HepG2 (cell line): ENCODE results near the gene KRABD2.

ENCODE experiments used
- ATF3 ChIP-seq: sonication (generic); formaldehyde crosslinking; IDR thresholded peaks from 2 replicates; pipeline ENCODE4 v1.4.0; 2020; ENCODE audit warnings: missing genetic modification reagents
- CREB3 ChIP-seq: sonication (generic); formaldehyde crosslinking; IDR thresholded peaks from 2 replicates; pipeline ENCODE4 v1.5.0; 2020; ENCODE audit warnings: missing genetic modification reagents
- DDIT3 ChIP-seq: sonication (generic); formaldehyde crosslinking; IDR thresholded peaks from 2 replicates; pipeline ENCODE4 v1.4.0; 2020; ENCODE audit warnings: mild to moderate bottlenecking, missing genetic modification reagents
- GATAD2A ChIP-seq: IDR thresholded peaks from 2 replicates; pipeline ENCODE4 v1.6.1; 2016
- GPBP1L1 ChIP-seq: sonication (generic); formaldehyde crosslinking; IDR thresholded peaks from 2 replicates; pipeline ENCODE4 v1.5.0; 2020; ENCODE audit warnings: mild to moderate bottlenecking, missing genetic modification reagents
- HNRNPLL ChIP-seq: fragments of 200-400 bp; formaldehyde crosslinking; IDR thresholded peaks from 2 replicates; pipeline ENCODE4 v1.6.1; 2017; ENCODE audit warnings: mild to moderate bottlenecking, low read depth, low read length; ENCODE audit not compliant: poor library complexity, severe bottlenecking
- KDM6A ChIP-seq: IDR thresholded peaks from 2 replicates; pipeline ENCODE4 v1.6.1; 2016; ENCODE audit warnings: low read depth
- MLXIP ChIP-seq: sonication (generic); formaldehyde crosslinking; IDR thresholded peaks from 2 replicates; pipeline ENCODE4 v1.9.0; 2021; ENCODE audit warnings: missing genetic modification reagents, borderline replicate concordance
- PCBP2 ChIP-seq: fragments of 200-400 bp; formaldehyde crosslinking; optimal IDR thresholded peaks from 2 replicates; pipeline ENCODE3; 2018; ENCODE audit warnings: low read length, low read depth; ENCODE audit not compliant: poor library complexity, severe bottlenecking
- PHF20 ChIP-seq: sonication (generic); formaldehyde crosslinking; IDR thresholded peaks from 2 replicates; pipeline ENCODE4 v1.5.0; 2020; ENCODE audit warnings: mild to moderate bottlenecking, missing genetic modification reagents
- PRDM4 ChIP-seq: sonication (generic); formaldehyde crosslinking; IDR thresholded peaks from 2 replicates; pipeline ENCODE4 v1.9.0; 2021; ENCODE audit warnings: missing genetic modification reagents, borderline replicate concordance
- RXRB ChIP-seq: IDR thresholded peaks from 2 replicates; pipeline ENCODE4 v1.6.1; 2016; ENCODE audit warnings: borderline replicate concordance, missing genetic modification reagents, missing compliant biosample characterization
- ZBTB2 ChIP-seq: sonication (generic); formaldehyde crosslinking; IDR thresholded peaks from 2 replicates; pipeline ENCODE4 v1.8.0; 2022; ENCODE audit warnings: low read depth, missing genetic modification reagents
- ZKSCAN8 ChIP-seq: IDR thresholded peaks from 2 replicates; pipeline ENCODE4 v1.6.1; 2016; ENCODE audit warnings: borderline replicate concordance, missing genetic modification reagents, missing compliant biosample characterization
- ZNF121 ChIP-seq: sonication (generic); formaldehyde crosslinking; IDR thresholded peaks from 2 replicates; pipeline ENCODE4 v1.5.0; 2020; ENCODE audit warnings: mild to moderate bottlenecking, missing genetic modification reagents
- ZNF263 ChIP-seq: sonication (generic); formaldehyde crosslinking; IDR thresholded peaks from 2 replicates; pipeline ENCODE4 v1.4.0; 2020; ENCODE audit warnings: missing genetic modification reagents
- ZNF639 ChIP-seq: conservative IDR thresholded peaks from 2 replicates; pipeline ENCODE4 v1.6.1; 2018; ENCODE audit warnings: missing genetic modification reagents

Gene KRABD2

GRCh38 chr17:8420041-8420934 is 43.8 kb upstream of the KRABD2 start (continued):
- TF ChIP-seq ZBTB2 (CRISPR knock-in tag), result no peak
- TF ChIP-seq ZNF121 (CRISPR knock-in tag), result no peak
- TF ChIP-seq PHF20 (CRISPR knock-in tag), result no peak
- peak; percentile 99 for TF ChIP-seq RXRB
- 0 out of 2 replicates have a peak, but pooled peaks have one; percentile 34 for TF ChIP-seq DDIT3
- no peak for TF ChIP-seq ZNF263
- TF ChIP-seq PRDM4 (CRISPR knock-in tag), result no peak
- TF ChIP-seq GATAD2A, result peak; percentile 96
- 0 out of 2 replicates have a peak, but pooled peaks have one; percentile 90 for TF ChIP-seq ZKSCAN8 (CRISPR knock-in tag)
- TF ChIP-seq KDM6A (CRISPR knock-in tag), result peak; percentile 88
- TF ChIP-seq HNRNPLL, result no peak
- TF ChIP-seq CREB3 (CRISPR knock-in tag), result no peak
- no peak for TF ChIP-seq ZNF639 (CRISPR knock-in tag)
- TF ChIP-seq GPBP1L1 (CRISPR knock-in tag), result no peak
- TF ChIP-seq PCBP2, result no peak
- no peak for TF ChIP-seq MLXIP (CRISPR knock-in tag)
- TF ChIP-seq ATF3 (CRISPR knock-in tag), result peak; percentile 92
